GM19438 (cell line): Measurements from ENCODE around the gene KIAA1328.
"Not testable (repeated sequence)": the region's sequence is repeated elsewhere in the genome, so short reads cannot be mapped to it uniquely, and the experiment has no call there.

ENCODE experiments used
- ATAC-seq: cut with Tn5 transposase; IDR thresholded peaks from one replicate; pipeline ENCODE4 v1.9.1; 2021; ENCODE audit warnings: low read depth; ENCODE audit not compliant: unreplicated experiment

The KIAA1328 gene

DNA sequence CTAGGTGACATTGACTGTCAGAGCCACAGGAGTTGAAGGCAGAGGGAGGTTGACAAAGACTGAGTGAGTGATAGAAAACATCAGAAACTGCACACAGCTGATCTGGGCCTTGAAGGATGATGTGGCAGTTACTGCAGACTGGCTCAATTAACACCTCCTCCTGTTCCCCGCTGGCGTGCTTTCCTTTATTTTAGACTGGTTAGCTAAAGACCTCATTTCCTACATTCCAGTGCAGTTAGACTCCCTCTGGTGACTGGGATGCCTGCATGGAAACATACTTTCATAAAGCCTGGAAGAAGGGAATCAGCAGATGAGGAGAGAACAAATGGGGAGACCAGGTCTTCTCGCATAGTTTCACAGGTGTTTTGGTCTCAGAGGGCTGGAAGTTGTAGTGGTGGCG, 7.2 kb upstream of the KIAA1328 start:
- ATAC-seq: no peak

- ATAC-seq: no peak
Observed at GRCh38 chr18:36825526-36825925, 3.4 kb upstream of the KIAA1328 start.

DNA sequence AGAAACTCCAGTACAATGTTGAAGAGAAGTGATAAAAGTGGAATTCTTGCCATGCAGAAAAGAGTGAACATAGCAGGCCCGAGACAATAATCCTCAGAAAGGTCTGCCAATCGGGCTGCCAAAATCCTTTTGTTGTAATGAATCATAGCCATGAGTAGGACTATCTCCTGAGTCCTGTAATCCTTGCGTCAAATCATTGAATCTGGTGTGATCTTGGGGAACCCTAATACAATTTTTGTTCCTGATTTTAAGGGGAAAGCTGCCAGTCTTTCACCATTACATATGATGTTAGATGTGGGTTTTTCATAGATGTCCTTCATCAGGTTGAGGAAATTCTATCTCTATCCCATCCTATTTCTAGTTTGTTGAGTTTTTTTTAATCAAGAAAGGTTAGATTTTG, 2.4 kb upstream of the KIAA1328 start:
- no peak for ATAC-seq

- peak; percentile 24 for ATAC-seq
Observed at GRCh38 chr18:36828157-36828629, 734 bp upstream of the KIAA1328 start.

DNA sequence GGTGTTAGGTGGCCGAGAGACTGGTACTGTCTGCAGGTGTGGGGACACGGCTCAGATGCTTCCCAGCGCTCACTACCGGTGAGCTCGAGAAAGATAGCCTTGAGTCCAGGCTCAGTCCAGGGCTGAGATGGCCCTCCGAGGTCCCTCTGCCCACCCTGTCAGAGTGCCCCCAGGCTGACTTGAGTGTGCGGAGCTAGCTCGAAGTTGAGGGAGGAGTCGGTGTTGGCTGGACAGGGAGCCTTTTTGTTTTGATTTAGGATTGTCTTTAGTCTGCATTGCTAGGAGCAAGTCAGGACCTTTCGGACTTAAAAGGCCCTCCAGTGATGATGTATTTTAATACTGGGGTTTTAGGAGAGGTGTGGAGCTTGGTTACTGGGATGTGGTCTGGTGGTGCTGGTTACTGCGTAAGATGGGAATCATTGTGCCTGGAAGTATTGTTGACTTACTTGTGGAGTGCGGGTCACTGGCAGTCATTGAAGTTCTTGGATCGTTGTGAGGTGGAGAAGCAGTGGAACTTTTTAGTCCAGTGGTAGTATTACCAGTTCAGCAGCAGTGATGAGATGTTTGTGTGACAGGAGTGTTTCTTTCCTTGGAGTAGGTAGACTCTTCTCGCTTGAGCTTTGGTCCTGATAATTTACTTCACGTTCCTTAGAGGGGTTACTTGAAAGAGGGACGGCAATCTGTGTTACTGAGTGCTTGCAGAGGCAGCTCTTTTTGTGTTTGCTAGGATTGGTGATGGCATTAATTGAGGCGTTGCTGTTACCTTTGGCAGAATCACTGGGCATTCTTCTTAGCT, 633 bp downstream of the KIAA1328 start:
- no peak for ATAC-seq

DNA sequence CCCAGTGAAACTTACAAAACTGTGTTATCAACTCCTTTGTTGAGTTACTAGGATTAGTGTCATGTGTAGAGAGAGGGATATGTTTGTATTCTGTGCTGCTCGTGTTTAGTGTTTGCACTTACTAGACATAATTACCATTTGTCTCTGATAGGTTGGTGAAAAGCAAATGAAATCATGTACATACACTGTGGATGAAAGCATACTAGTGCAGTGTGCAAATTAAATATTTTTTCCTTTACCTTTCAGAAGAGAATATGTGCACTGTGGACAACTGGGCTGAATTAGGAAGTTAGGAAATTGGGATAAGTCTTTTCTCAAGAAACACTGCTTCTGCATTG, 1.2 kb downstream of the KIAA1328 start:
- ATAC-seq: no peak

DNA sequence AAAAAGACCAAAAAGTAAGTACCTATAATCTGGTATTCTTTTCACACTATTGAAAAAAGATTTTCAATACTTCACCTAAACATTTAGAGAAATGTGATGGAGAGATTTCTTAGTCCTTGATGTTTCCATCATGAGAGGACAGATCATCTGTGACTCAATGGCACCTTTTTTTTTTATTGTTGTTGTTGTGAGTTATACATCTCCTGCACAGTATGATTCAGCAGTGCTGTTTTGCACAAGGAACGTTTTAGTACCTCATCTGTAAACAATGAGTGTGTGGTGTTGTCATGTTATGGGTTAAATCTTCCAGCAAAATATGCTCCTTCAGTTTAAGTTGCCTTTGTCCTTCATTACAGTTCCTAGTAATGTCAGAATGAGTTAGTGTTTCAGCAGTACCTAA, 2.2 kb downstream of the KIAA1328 start:
- ATAC-seq: no peak

GRCh38 chr18:36833120-36833519, 4.2 kb downstream of the KIAA1328 start:
- no peak for ATAC-seq

GRCh38 chr18:36835927-36836326, 7.0 kb downstream of the KIAA1328 start:
- ATAC-seq: no peak

DNA sequence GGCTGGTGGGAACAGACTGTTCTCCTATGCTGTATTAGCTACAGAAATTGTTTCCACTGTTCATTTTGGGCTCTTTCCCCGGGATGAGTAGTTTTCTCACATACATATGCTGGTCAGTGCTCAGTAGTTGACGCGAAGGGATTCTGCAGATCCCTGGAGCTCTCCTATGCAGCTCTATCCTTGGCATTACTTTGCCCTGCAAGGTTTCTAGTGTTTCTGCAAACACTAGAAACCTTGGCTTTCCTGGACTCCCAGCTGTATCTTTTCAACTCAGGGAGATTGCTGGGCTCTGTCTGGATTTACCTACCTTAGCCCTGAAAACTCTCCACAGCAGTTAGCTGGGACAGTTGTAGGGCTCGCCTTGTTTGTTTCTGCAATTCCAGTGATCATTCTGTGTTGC, 10.9 kb downstream of the KIAA1328 start:
- ATAC-seq: no peak

DNA sequence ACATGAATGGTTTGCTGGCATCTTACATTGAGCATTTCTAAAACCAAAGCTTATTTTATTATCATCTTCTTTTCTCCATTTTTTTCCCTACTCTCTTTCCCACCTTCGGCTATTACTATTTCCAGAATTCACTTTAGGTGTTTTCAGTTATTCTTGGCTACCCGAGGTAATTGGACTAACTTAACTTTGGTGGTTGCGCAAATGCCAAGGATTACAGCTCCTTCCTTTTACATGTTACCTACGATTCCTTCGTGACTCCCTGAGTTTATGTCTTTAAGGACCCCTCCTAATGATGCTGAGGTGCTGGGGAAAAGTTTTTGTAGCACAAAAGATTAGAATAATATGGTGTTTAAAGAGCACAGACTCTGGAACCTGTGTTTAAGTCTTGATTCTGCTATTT, 14.3 kb downstream of the KIAA1328 start:
- no peak for ATAC-seq

- no peak for ATAC-seq
Observed at GRCh38 chr18:36843784-36844183, 14.9 kb downstream of the KIAA1328 start.

- ATAC-seq: no peak
Observed at GRCh38 chr18:36848609-36849008, 19.7 kb downstream of the KIAA1328 start.

DNA sequence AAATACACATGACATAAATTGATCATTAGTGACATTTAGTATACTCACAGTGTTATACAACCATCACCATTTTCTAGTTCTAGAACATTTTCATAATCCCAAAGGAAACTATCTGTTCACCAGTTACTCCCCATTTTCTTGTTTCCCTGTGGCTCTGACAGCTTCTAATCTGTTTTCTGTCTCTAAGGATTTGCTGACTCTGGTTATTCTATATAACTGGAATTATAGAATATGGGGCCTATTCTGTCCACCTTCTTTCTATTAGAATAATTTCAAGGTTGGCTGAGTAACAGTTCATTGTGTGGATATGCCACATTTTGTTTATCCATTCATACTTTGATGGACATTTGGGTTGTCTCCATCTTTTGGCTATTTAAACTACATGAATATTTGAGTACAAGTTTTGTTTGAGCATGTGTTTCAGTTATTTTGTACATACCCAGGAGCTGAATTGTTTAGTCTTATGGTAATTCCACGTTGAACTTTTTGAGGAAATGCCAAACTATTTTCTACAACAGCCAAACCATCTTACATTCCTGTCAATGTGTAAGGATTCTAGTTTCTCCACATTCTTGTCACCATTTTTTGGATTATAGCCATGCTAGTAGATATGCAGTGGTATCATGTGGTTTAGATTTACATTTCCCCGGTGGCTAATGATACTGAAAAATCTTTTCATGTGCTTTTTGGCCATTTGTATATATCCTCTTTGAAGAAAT, 20.5 kb downstream of the KIAA1328 start:
- no peak for ATAC-seq

DNA sequence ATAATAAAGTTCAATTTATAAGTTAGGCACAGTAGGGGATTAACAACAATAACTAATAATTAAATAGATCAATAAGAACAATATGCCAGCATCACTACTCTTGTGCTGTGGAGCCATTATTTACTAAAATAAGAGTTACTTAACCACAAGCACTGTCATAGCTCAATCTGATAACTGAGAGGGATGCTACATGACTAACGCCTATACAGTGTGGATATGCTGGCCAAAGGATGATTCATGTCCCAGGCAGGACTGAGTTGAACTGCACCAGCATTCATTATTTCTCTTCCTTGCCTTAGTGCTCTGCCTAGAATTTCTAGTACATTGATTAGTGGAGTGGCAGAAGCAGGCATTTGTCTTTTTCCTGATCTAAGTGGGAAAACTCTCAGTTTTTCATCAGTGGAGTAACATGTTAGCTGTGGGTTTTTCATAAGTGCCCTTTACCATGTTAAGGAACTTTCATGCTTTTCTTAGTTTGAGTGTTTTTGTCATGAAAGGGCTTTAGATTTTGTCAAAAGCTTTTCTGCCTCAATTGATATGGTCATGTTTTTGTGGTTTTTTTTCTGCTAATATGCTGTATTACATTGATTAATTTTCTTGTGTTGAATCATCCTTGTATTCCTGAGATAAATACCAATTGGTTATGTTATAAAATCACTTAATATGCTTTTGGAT, 21.7 kb downstream of the KIAA1328 start:
- ATAC-seq: no peak

DNA sequence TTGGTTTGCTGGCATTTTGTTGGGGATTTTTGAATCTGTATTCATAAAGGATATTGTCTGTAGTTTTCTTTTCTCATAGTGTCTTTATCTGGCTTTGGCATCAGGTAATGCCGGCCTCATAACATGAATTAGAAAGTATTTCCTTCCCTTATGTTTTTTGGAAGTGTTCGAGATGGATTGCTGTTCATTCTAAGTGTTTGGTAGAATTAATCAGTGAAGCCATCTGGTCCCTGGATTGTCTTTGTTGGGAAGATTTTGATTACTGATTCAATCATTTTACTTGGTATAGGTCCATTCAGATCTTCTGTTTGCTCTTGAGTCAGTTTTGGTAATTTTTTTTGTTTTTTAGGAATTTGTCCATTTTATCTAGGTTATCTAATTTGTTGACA, 22.3 kb downstream of the KIAA1328 start:
- no peak for ATAC-seq

DNA sequence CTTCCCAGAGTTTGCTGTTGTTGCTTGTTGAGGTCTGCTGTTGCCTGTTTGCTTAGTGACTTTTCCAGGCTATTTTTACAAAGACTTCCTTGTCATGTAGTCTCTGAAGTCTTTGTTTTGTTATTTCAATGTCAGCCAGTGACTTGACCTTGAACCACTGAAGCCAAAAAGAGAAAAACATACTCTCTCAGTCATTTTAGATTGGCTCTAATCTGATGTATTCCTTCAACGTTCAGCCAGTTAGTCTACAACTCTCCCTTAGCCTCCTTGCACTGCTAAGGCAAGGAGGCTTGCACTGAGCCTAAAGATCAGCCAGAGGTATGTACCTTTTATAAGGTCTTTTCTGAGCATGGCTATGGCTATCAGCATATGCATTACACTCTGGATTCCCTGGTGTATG, 27.9 kb downstream of the KIAA1328 start:
- ATAC-seq: no peak

- no peak for ATAC-seq
Observed at GRCh38 chr18:36862182-36862581, 33.3 kb downstream of the KIAA1328 start.

GRCh38 chr18:36867056-36867455, 38.1 kb downstream of the KIAA1328 start:
- no peak for ATAC-seq

GRCh38 chr18:36871801-36872200, 42.9 kb downstream of the KIAA1328 start:
- ATAC-seq: no peak

DNA sequence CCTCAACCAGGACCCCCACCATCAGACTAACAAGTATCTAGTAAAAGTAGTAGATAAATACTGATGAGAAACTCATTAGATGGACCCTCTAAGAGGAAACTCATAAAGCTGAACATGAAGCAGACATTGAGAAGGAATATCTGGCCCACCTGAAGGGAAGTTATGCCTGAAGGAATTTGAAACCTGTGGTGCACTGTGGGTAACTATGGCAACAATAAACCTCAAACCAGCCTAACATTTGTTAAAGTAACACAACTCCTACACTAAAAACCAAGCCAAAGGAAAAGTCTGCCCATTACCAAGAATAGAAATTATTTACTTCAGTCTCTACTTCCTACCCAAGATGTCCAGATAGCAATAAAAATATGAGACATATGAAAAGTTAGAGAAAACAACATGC, 43.4 kb downstream of the KIAA1328 start:
- no peak for ATAC-seq

DNA sequence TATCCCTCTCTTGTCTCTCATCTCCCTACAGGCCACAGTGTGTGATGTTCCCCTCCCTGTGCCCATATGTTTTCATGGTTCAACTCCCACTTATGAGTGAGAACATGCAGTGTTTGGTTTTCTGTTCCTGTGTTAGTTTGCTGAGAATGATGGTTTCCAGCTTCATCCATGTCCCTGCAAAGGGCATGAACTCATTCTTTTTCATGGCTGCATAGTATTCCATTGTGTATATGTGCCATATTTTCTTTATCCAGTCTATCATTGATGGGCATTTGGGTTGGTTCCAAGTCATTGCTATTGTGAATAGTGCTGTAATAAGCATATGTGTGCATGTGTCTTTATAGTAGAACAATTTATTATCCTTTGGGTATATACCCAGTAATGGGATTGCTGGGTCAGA, 44.9 kb downstream of the KIAA1328 start:
- not testable (repeated sequence) for ATAC-seq
